Aorta (tissue), 5 donors: ENCODE measurements around the gene SLC12A2. TPM values are rescaled to one million over a fixed set of nuclear protein-coding genes. Genes with fewer than 3 reads are reported as not detected.

Experiments used
- ATAC-seq: fragments of 200-7000 bp; cut with Tn5 transposase; one replicate; pipeline ENCODE4 v1.9.1; 2022; ENCODE audit warnings: moderate library complexity; ENCODE audit not compliant: low FRiP score
- DNase-seq, 2 donors: peaks; one replicate each; pipeline ENCODE4 v3.0.0-alpha.2; 2020
- H3K27ac ChIP-seq, 2 donors: one replicate each; pipeline ENCODE4 v1.5.1; 2013; ENCODE audit warnings: low read length in 2 of 2, mild to moderate bottlenecking in 2 of 2, moderate library complexity in 2 of 2, control low read depth in 1 of 2, inconsistent platforms in 1 of 2, low read depth in 1 of 2
- H3K27me3 ChIP-seq, 2 donors: one replicate each; pipeline ENCODE4 v1.6.1; 2013; ENCODE audit warnings: control low read depth in 1 of 2, low read length in 1 of 2, mild to moderate bottlenecking in 1 of 2, moderate library complexity in 1 of 2; ENCODE audit not compliant: insufficient read depth in 2 of 2, control insufficient read depth in 1 of 2
- H3K36me3 ChIP-seq, 2 donors: one replicate each; pipeline ENCODE4 v1.6.1; 2013; ENCODE audit warnings: control low read depth in 1 of 2, low read length in 1 of 2, mild to moderate bottlenecking in 1 of 2; ENCODE audit not compliant: insufficient read depth in 2 of 2, control insufficient read depth in 1 of 2
- H3K4me1 ChIP-seq, 2 donors: one replicate each; pipeline ENCODE4 v1.6.1; 2013; ENCODE audit warnings: low read length in 2 of 2, control low read depth in 1 of 2, mild to moderate bottlenecking in 1 of 2, moderate library complexity in 1 of 2; ENCODE audit not compliant: insufficient read depth in 2 of 2, control insufficient read depth in 1 of 2
- H3K4me3 ChIP-seq, 2 donors: one replicate each; pipeline ENCODE4 v1.5.1; 2013; ENCODE audit warnings: low read length in 2 of 2, control low read depth in 1 of 2, mild to moderate bottlenecking in 1 of 2
- H3K9me3 ChIP-seq: one replicate; pipeline ENCODE4 v1.6.1; 2013; ENCODE audit warnings: mild to moderate bottlenecking, low read length; ENCODE audit not compliant: control insufficient read depth
- WGBS, 2 donors: extraction: QIAGEN DNeasy Blood & Tissue Kit; methylation state at CpG; one replicate each; pipeline ENCODE4 v1.1.7; 2013; 5-methylcytosine and 5-hydroxymethylcytosine counted together
- intact Hi-C, 2 donors: fragments of 100-400 bp; cut with DNase I; formaldehyde crosslinking; loops; one replicate each; pipeline versions ENCODE4 v1.14.2 to v1.15.0; 2022
- polyA plus RNA-seq, 2 donors: library from polyadenylated mRNA; stranded (reverse); fragments of 200-250 nt; gene quantifications; one replicate each; pipeline ENCODE4 v1.2.3, GENCODE V29; 2013
- total RNA-seq, 2 donors: library from RNA; stranded (reverse); fragmentation: NEBNext Ultra II Directional; extraction: Animal tissue kit (Norgen Biotek cat#: 25700); gene quantifications; one replicate each; pipeline ENCODE4 v1.2.1, GENCODE V29; 2021
- donor health status: healthy with polysubstance abuse.
- donor health status: Bipolar disorder and iron deficiency.
- donor health status: DM: no; HTN: no; CAD: no.
- donor health status: DM: no; HTN: no; CAD: no.
- donor health status: DM: yes; HTN: yes; CAD: no.

SLC12A2 gene
- total and polyA plus RNA-seq, 4 donors: 1.3 to 16.7 (median 8.1) TPM

GRCh38 chr5:128132499-128132898, 48.9 kb downstream of the SLC12A2 start:
- DNase-seq (no peak), ATAC-seq (no peak)
- no peak overlapping the region for H3K27ac ChIP-seq
- intact Hi-C loops: no loop called here
- no peaks in the 10 kb centered on the region for H3K9me3 ChIP-seq
- H3K27me3 ChIP-seq: no peaks in the 10 kb centered on the region
- WGBS, 2 donors: 94 to 96% methylated on average over 1 of the region's 1 CpG
- no peaks in the 10 kb centered on the region for H3K4me1 ChIP-seq
- H3K4me3 ChIP-seq: no peak overlapping the region
- no peaks in the 10 kb centered on the region for H3K36me3 ChIP-seq

- Histone ChIP-seq H3K36me3 (no peaks in the 10 kb centered on the region), H3K9me3 (no peaks in the 10 kb centered on the region), H3K27me3 (no peaks in the 10 kb centered on the region), H3K27ac (no peak overlapping the region), H3K4me1 (no peaks in the 10 kb centered on the region), H3K4me3 (no peak overlapping the region)
- no peak for DNase-seq
- no peak for ATAC-seq
- intact Hi-C loops: no loop called here
Observed at GRCh38 chr5:128135286-128135685, 51.7 kb downstream of the SLC12A2 start.

- no peaks in the 10 kb centered on the region for H3K27me3 ChIP-seq
- no peaks in the 10 kb centered on the region for H3K36me3 ChIP-seq
- WGBS, 2 donors: 66 to 88% methylated on average over 2 of the region's 2 CpGs
- H3K9me3 ChIP-seq: no peaks in the 10 kb centered on the region
- no peak overlapping the region for H3K27ac ChIP-seq
- intact Hi-C loops: no loop called here
- H3K4me1 ChIP-seq: no peaks in the 10 kb centered on the region
- ATAC-seq (no peak), DNase-seq (no peak)
- no peak overlapping the region for H3K4me3 ChIP-seq
Observed at GRCh38 chr5:128143911-128144310, 60.3 kb downstream of the SLC12A2 start.

- H3K4me3 ChIP-seq: no peak overlapping the region
- WGBS, 2 donors: 93 to 96% methylated on average over 1 of the region's 1 CpG
- no peak overlapping the region for H3K27ac ChIP-seq
- H3K9me3 ChIP-seq: no peaks in the 10 kb centered on the region
- no peaks in the 10 kb centered on the region for H3K27me3 ChIP-seq
- intact Hi-C loops: no loop called here
- no peak for ATAC-seq
- no peaks in the 10 kb centered on the region for H3K4me1 ChIP-seq
- no peak for DNase-seq
- no peaks in the 10 kb centered on the region for H3K36me3 ChIP-seq
Observed at GRCh38 chr5:128144491-128144890, 60.9 kb downstream of the SLC12A2 start.

- Histone ChIP-seq H3K9me3 (no peaks in the 10 kb centered on the region), H3K4me3 (no peak overlapping the region), H3K4me1 (no peaks in the 10 kb centered on the region), H3K27me3 (no peaks in the 10 kb centered on the region), H3K36me3 (no peaks in the 10 kb centered on the region), H3K27ac (no peak overlapping the region)
- intact Hi-C loops: no loop called here
- DNase-seq: no peak
- ATAC-seq: no peak
- WGBS, 2 donors: 90 to 91% methylated on average over 2 of the region's 2 CpGs
Observed at GRCh38 chr5:128146671-128147070, 63.1 kb downstream of the SLC12A2 start.

GRCh38 chr5:128154943-128155342, 71.4 kb downstream of the SLC12A2 start:
- H3K27ac ChIP-seq: no peak overlapping the region
- H3K4me3 ChIP-seq: no peak overlapping the region
- intact Hi-C loops: no loop called here
- ATAC-seq (no peak), DNase-seq (no peak)
- peaks cover 0 to 3% of the 10 kb centered on the region in 2 donors for H3K36me3 ChIP-seq
- H3K27me3 ChIP-seq: no peaks in the 10 kb centered on the region
- no peaks in the 10 kb centered on the region for H3K4me1 ChIP-seq
- no peaks in the 10 kb centered on the region for H3K9me3 ChIP-seq
- 75 to 78% methylated on average over 3 of the region's 3 CpGs for WGBS, 2 donors

GRCh38 chr5:128155776-128156175, 72.2 kb downstream of the SLC12A2 start:
- Histone ChIP-seq H3K9me3 (no peaks in the 10 kb centered on the region), H3K27ac (no peak overlapping the region), H3K36me3 (peaks cover 0 to 3% of the 10 kb centered on the region in 2 donors), H3K27me3 (no peaks in the 10 kb centered on the region), H3K4me1 (no peaks in the 10 kb centered on the region), H3K4me3 (no peak overlapping the region)
- intact Hi-C loops: no loop called here
- DNase-seq: no peak
- ATAC-seq: no peak

GRCh38 chr5:128156521-128156920, 73.0 kb downstream of the SLC12A2 start:
- Histone ChIP-seq H3K36me3 (peaks cover 0 to 3% of the 10 kb centered on the region in 2 donors), H3K4me3 (no peak overlapping the region), H3K27ac (no peak overlapping the region), H3K9me3 (no peaks in the 10 kb centered on the region), H3K27me3 (no peaks in the 10 kb centered on the region), H3K4me1 (no peaks in the 10 kb centered on the region)
- 82 to 84% methylated on average over 3 of the region's 3 CpGs for WGBS, 2 donors
- no peak for ATAC-seq
- intact Hi-C loops: no loop called here
- no peak for DNase-seq

GRCh38 chr5:128158342-128158741, 74.8 kb downstream of the SLC12A2 start:
- intact Hi-C loops: no loop called here
- H3K27ac ChIP-seq: no peak overlapping the region
- H3K4me1 ChIP-seq: no peaks in the 10 kb centered on the region
- DNase-seq (no peak), ATAC-seq (no peak)
- 96 to 97% methylated on average over 3 of the region's 3 CpGs for WGBS, 2 donors
- no peaks in the 10 kb centered on the region for H3K27me3 ChIP-seq
- peaks cover 0 to 4% of the 10 kb centered on the region in 2 donors for H3K36me3 ChIP-seq
- no peak overlapping the region for H3K4me3 ChIP-seq
- H3K9me3 ChIP-seq: no peaks in the 10 kb centered on the region
